Suprapubic skin (tissue), 4 donors: Measurements from ENCODE around the gene ST6GALNAC1.

Experiments used
- EP300 ChIP-seq: sonication (generic); formaldehyde crosslinking; IDR thresholded peaks from one replicate; pipeline ENCODE4 v1.6.1; 2017; ENCODE audit warnings: antibody characterized with exemption
- POLR2A ChIP-seq, 2 donors: fragments of 450-650 bp; IDR thresholded peaks; one replicate each; pipeline ENCODE4 v1.6.1; 2017; ENCODE audit warnings: antibody characterized with exemption in 2 of 2, mild to moderate bottlenecking in 2 of 2, moderate library complexity in 2 of 2
- POLR2AphosphoS5 ChIP-seq, 3 donors: sonication (generic); formaldehyde crosslinking; IDR thresholded peaks; one replicate each; pipeline ENCODE4 v1.6.1; 2017; ENCODE audit warnings: antibody characterized with exemption in 3 of 3
- TF ChIP-seq, protein P1 (sequence below), 2 donors: fragments of 200-600 bp in 1 of 2; fragments of 450-650 bp in 1 of 2; sonication (generic) in 1 of 2; IDR thresholded peaks; one replicate each; pipeline ENCODE4 v1.5.1; 2016 to 2019; ENCODE audit warnings: antibody characterized with exemption in 2 of 2, mild to moderate bottlenecking in 1 of 2, moderate library complexity in 1 of 2

DNA sequence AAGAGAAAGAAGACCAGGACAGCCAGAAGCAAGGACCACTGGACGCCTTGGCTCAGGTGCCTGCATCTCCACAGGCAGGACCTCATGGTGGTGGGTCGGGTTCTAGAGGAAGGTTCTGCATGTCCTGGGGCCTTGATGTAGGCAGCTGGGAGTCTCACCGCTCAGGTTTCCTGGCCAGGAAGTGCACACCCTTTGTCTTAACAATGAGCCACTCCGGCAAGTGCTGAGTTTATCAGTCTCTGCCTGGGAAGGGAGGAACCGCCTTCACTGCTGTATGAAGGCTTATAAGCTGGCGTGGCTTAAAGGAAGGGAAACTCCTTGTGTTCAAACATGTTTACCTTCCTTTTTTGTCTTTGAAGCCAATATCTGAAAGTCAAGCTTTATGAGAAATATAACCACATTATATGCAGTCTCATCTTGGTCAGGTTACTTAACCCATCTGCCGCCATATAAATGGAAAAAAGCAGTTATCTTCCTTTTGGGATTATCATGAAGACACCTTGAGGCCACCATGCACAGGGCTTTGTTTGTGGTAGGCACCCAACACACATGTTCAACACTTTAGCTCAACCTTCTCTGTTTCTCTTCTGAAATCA is at the start of gene ST6GALNAC1:
- TF ChIP-seq POLR2A (IDR thresholded peaks at IDR 0.05) (no peak), POLR2AphosphoS5 (IDR thresholded peaks at IDR 0.05) (no peak), EP300 (no peak)
- TF ChIP-seq, protein P1, sequence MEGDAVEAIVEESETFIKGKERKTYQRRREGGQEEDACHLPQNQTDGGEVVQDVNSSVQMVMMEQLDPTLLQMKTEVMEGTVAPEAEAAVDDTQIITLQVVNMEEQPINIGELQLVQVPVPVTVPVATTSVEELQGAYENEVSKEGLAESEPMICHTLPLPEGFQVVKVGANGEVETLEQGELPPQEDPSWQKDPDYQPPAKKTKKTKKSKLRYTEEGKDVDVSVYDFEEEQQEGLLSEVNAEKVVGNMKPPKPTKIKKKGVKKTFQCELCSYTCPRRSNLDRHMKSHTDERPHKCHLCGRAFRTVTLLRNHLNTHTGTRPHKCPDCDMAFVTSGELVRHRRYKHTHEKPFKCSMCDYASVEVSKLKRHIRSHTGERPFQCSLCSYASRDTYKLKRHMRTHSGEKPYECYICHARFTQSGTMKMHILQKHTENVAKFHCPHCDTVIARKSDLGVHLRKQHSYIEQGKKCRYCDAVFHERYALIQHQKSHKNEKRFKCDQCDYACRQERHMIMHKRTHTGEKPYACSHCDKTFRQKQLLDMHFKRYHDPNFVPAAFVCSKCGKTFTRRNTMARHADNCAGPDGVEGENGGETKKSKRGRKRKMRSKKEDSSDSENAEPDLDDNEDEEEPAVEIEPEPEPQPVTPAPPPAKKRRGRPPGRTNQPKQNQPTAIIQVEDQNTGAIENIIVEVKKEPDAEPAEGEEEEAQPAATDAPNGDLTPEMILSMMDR (IDR thresholded peaks at IDR 0.05): no peak
